Osteocyte (in vitro differentiated cells): ENCODE results near the gene TIGAR. TPM values are rescaled to one million over a fixed set of nuclear protein-coding genes. Genes with fewer than 3 reads are reported as not detected.

Experiments
- DNase-seq: peaks from one replicate; pipeline ENCODE4 v3.0.0; 2021; ENCODE audit warnings: mixed read lengths; ENCODE audit not compliant: unreplicated experiment; ENCODE audit errors: extremely low spot score
- H3K27ac Mint-ChIP-seq: one replicate; pipeline ENCODE4 v1.8.0; 2021; ENCODE audit warnings: mild to moderate bottlenecking, mixed read lengths; ENCODE audit not compliant: unreplicated experiment
- H3K27me3 Mint-ChIP-seq: one replicate; pipeline ENCODE4 v1.8.0; 2021; ENCODE audit warnings: mixed read lengths; ENCODE audit not compliant: unreplicated experiment
- H3K36me3 Mint-ChIP-seq: one replicate; pipeline ENCODE4 v1.8.0; 2021; ENCODE audit warnings: mixed read lengths; ENCODE audit not compliant: unreplicated experiment
- H3K4me1 Mint-ChIP-seq: one replicate; pipeline ENCODE4 v1.8.0; 2021; ENCODE audit warnings: mixed read lengths; ENCODE audit not compliant: unreplicated experiment
- H3K4me3 Mint-ChIP-seq: one replicate; pipeline ENCODE4 v1.8.0; 2021; ENCODE audit warnings: mild to moderate bottlenecking, moderate library complexity, mixed read lengths; ENCODE audit not compliant: unreplicated experiment
- H3K9me3 Mint-ChIP-seq: one replicate; pipeline ENCODE4 v1.8.0; 2021; ENCODE audit warnings: mixed read lengths; ENCODE audit not compliant: unreplicated experiment
- CTCF ChIP-seq: fragments of 200-600 bp; sonication (generic); IDR thresholded peaks from 2 replicates; pipeline ENCODE4 v1.5.0; 2021; ENCODE audit warnings: antibody characterized with exemption, mild to moderate bottlenecking, moderate library complexity
- total RNA-seq: library from RNA; stranded (reverse); gene quantifications from 2 replicates; pipeline ENCODE4 v1.2.1, GENCODE V29; 2021

Gene TIGAR
- total RNA-seq, 1 donor from 2014 or later = 16.6 TPM

GRCh38 chr12:4276524-4277204 is 44.3 kb upstream of the TIGAR start:
- DNase-seq = peak; percentile 92
- TF ChIP-seq CTCF = peak; percentile 91
- Mint-ChIP-seq H3K9me3 (no peaks in the 10 kb centered on the region), H3K4me3 (no peak overlapping the region), H3K27me3 (peaks cover 68% of the 10 kb centered on the region), H3K4me1 (peaks cover 33% of the 10 kb centered on the region), H3K27ac (no peak overlapping the region), H3K36me3 (peaks cover 2% of the 10 kb centered on the region)

- Mint-ChIP-seq H3K9me3 (no peaks in the 10 kb centered on the region), H3K4me1 (peaks cover 30% of the 10 kb centered on the region), H3K4me3 (no peak overlapping the region), H3K27ac (no peak overlapping the region), H3K36me3 (peaks cover 2% of the 10 kb centered on the region), H3K27me3 (peaks cover 68% of the 10 kb centered on the region)
- peak; percentile 4 for TF ChIP-seq CTCF
- no peak for DNase-seq
Observed at GRCh38 chr12:4277205-4277543, 43.8 kb upstream of the TIGAR start.

GRCh38 chr12:4277857-4278256 is 43.2 kb upstream of the TIGAR start:
- DNase-seq = no peak
- no peak overlapping the region for H3K4me3 Mint-ChIP-seq
- peaks cover 2% of the 10 kb centered on the region for H3K36me3 Mint-ChIP-seq
- peaks cover 26% of the 10 kb centered on the region for H3K4me1 Mint-ChIP-seq
- no peaks in the 10 kb centered on the region for H3K9me3 Mint-ChIP-seq
- TF ChIP-seq CTCF = no peak
- no peak overlapping the region for H3K27ac Mint-ChIP-seq
- peaks cover 64% of the 10 kb centered on the region for H3K27me3 Mint-ChIP-seq

- DNase-seq = no peak
- no peak overlapping the region for H3K4me3 Mint-ChIP-seq
- peaks cover 20% of the 10 kb centered on the region for H3K4me1 Mint-ChIP-seq
- no peak for TF ChIP-seq CTCF
- H3K27ac Mint-ChIP-seq = no peak overlapping the region
- no peaks in the 10 kb centered on the region for H3K9me3 Mint-ChIP-seq
- peaks cover 57% of the 10 kb centered on the region for H3K27me3 Mint-ChIP-seq
- no peaks in the 10 kb centered on the region for H3K36me3 Mint-ChIP-seq
Observed at GRCh38 chr12:4278329-4279197, 42.5 kb upstream of the TIGAR start.

GRCh38 chr12:4279198-4279690 is 41.8 kb upstream of the TIGAR start:
- no peak for TF ChIP-seq CTCF
- peaks cover 53% of the 10 kb centered on the region for H3K27me3 Mint-ChIP-seq
- no peaks in the 10 kb centered on the region for H3K36me3 Mint-ChIP-seq
- no peaks in the 10 kb centered on the region for H3K9me3 Mint-ChIP-seq
- no peak overlapping the region for H3K4me3 Mint-ChIP-seq
- no peak for DNase-seq
- H3K27ac Mint-ChIP-seq = no peak overlapping the region
- peaks cover 17% of the 10 kb centered on the region for H3K4me1 Mint-ChIP-seq
